K562 (cell line): ENCODE data around the gene PCED1B. TPM values are rescaled to one million over a fixed set of nuclear protein-coding genes. Genes with fewer than 3 reads are reported as not detected.

ENCODE experiments used
- CAMTA2 ChIP-seq: fragments of 250-450 bp; sonication (Bioruptor Pico); conservative IDR thresholded peaks from 2 replicates; pipeline ENCODE4 v1.5.1; 2022
- CEBPG ChIP-seq, 3 experiments: fragments of 200-800 bp in 1 of 3; sonication (Bioruptor generic) in 1 of 3; sonication (generic) in 1 of 3; formaldehyde crosslinking in 1 of 3; IDR thresholded peaks in 2 of 3; conservative IDR thresholded peaks in 1 of 3; 2 replicates each; pipeline versions ENCODE4 v1.6.1 to v1.8.0; 2016 to 2022; ENCODE audit warnings: missing compliant biosample characterization in 2 of 3, missing genetic modification characterization in 2 of 3, mild to moderate bottlenecking in 1 of 3, missing genetic modification reagents in 1 of 3
- FOS ChIP-seq: IDR thresholded peaks from 3 replicates; pipeline ENCODE4 v1.6.1; 2011; ENCODE audit not compliant: insufficient read length; ENCODE audit errors: extremely low read depth
- GATAD2A ChIP-seq: fragments of 450-650 bp; IDR thresholded peaks from 2 replicates; pipeline ENCODE4 v1.6.1; 2017
- HSF4 ChIP-seq: fragments of 250-450 bp; sonication (Bioruptor Pico); IDR thresholded peaks from 2 replicates; pipeline ENCODE4 v2.1.2; 2022; ENCODE audit warnings: mild to moderate bottlenecking, moderate library complexity, borderline replicate concordance
- MBD2 ChIP-seq: sonication (generic); IDR thresholded peaks from 2 replicates; pipeline ENCODE4 v1.6.1; 2016; ENCODE audit warnings: low read depth, borderline replicate concordance
- TCF3 ChIP-seq: sonication (generic); formaldehyde crosslinking; IDR thresholded peaks from 2 replicates; pipeline ENCODE4 v1.4.0; 2020; ENCODE audit warnings: mild to moderate bottlenecking, missing genetic modification reagents
- TCF7L2 ChIP-seq: fragments of 150-350 bp; IDR thresholded peaks from 2 replicates; pipeline ENCODE4 v1.6.1; 2016; ENCODE audit warnings: low read depth, mild to moderate bottlenecking, low read length, moderate library complexity
- TRIM28 ChIP-seq: fragments of 450-650 bp; IDR thresholded peaks from 2 replicates; pipeline ENCODE4 v1.6.1; 2017
- U2AF2 ChIP-seq: fragments of 200-400 bp; formaldehyde crosslinking; optimal IDR thresholded peaks from 2 replicates; pipeline ENCODE3; 2017; ENCODE audit warnings: low read depth, mild to moderate bottlenecking, low read length
- WHSC1 ChIP-seq: IDR thresholded peaks from one replicate; pipeline ENCODE4 v1.6.1; 2012; ENCODE audit warnings: low read length, control low read depth, inconsistent platforms
- XRCC5 ChIP-seq: fragments of 200-400 bp; formaldehyde crosslinking; IDR thresholded peaks from 2 replicates; pipeline ENCODE4 v1.6.1; 2017; ENCODE audit warnings: low read depth, mild to moderate bottlenecking, low read length
- ZNF175 ChIP-seq: fragments of 200-800 bp; sonication (Bioruptor generic); IDR thresholded peaks from 2 replicates; pipeline ENCODE4 v1.6.1; 2016; ENCODE audit warnings: low read depth, mild to moderate bottlenecking, missing genetic modification characterization, missing compliant biosample characterization
- ZNF347 ChIP-seq: fragments of 450-650 bp; formaldehyde crosslinking; IDR thresholded peaks from 2 replicates; pipeline ENCODE4 v1.4.0; 2020; ENCODE audit warnings: low read depth, mild to moderate bottlenecking, moderate library complexity
- polyA plus RNA-seq, 8 experiments: library from polyadenylated mRNA; depleted of rRNA in 4 of 8; stranded (reverse) in 5 of 8; unstranded in 3 of 8; fragments of >200 nt; fragmentation: Nextera tagmentation in 2 of 8; fragmentation: Illumina TruSeq in 1 of 8; extraction: Ambion mirVana in 2 of 8; extraction: Trizol in 1 of 8; gene quantifications; 2 replicates each; pipeline versions ENCODE4 v1.2.1 to v1.2.3, GENCODE V29; 2011 to 2014; ENCODE audit warnings: inconsistent platforms in 1 of 8, missing spikeins in 1 of 8
- total RNA-seq, 7 experiments: library from RNA; depleted of rRNA in 6 of 7; stranded (reverse); fragments of >200 nt in 6 of 7; fragmentation: Illumina TruSeq in 2 of 7; extraction: Trizol in 2 of 7; gene quantifications; 2 replicates each; pipeline versions ENCODE4 v1.2.1 to v1.2.3, GENCODE V29; 2011 to 2021; ENCODE audit warnings: low replicate concordance in 1 of 7
- TF ChIP-seq, protein P1 (sequence below), 2 experiments: IDR thresholded peaks in 1 of 2; conservative IDR thresholded peaks in 1 of 2; 2 replicates each; pipeline ENCODE4 v1.6.1; 2016; ENCODE audit warnings: low read depth in 2 of 2, mild to moderate bottlenecking in 1 of 2, missing compliant biosample characterization in 1 of 2, missing genetic modification characterization in 1 of 2, moderate library complexity in 1 of 2
- TF ChIP-seq, protein P2 (sequence below): fragments of 450-650 bp; IDR thresholded peaks from 2 replicates; pipeline ENCODE4 v1.6.1; 2017; ENCODE audit warnings: antibody characterized with exemption, mild to moderate bottlenecking
- TF ChIP-seq, protein P3 (sequence below): fragments of 250-450 bp; sonication (Bioruptor Pico); IDR thresholded peaks from 2 replicates; pipeline ENCODE4 v1.5.0; 2021
- TF ChIP-seq, protein P4 (sequence below): sonication (generic); formaldehyde crosslinking; IDR thresholded peaks from 2 replicates; pipeline ENCODE4 v1.8.1; 2023; ENCODE audit warnings: mild to moderate bottlenecking, missing genetic modification reagents

PCED1B gene
- total and polyA plus RNA-seq, 9 of the 15 experiments (the other 6 are each of a cell fraction or from before 2014, with no cell fraction given): 1.2 to 9.3 (median 2.5) TPM

DNA sequence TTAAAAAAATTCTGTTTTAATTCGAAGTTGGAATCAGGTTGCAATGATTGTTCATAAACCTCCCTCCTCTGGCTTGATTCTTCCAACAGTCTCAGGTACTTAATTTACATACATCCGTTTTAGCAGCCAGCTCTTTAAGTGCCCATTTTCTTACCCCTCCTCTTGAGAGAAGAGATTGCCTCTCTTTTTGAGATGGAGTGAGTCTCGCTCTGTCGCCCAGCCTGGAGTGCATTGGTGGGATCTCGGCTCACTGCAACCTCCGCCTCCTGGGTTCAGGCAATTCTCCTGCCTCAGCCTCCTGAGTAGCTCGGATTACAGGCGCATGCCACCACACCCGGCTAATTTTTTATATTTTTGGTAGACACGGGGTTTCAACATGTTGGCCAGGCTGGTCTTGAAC is 146.8 kb downstream of the PCED1B start (continued):
- TF ChIP-seq TCF3 (CRISPR knock-in tag): no peak
- TF ChIP-seq, protein P1, sequence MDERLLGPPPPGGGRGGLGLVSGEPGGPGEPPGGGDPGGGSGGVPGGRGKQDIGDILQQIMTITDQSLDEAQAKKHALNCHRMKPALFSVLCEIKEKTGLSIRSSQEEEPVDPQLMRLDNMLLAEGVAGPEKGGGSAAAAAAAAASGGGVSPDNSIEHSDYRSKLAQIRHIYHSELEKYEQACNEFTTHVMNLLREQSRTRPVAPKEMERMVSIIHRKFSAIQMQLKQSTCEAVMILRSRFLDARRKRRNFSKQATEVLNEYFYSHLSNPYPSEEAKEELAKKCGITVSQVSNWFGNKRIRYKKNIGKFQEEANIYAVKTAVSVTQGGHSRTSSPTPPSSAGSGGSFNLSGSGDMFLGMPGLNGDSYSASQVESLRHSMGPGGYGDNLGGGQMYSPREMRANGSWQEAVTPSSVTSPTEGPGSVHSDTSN (CRISPR knock-in tag; IDR thresholded peaks at IDR 0.05; ENCODE audit: low read depth): no peak
- TF ChIP-seq, protein P1 (tag; conservative IDR thresholded peaks at IDR 0.05; ENCODE audit: low read depth): no peak
- no peak for TF ChIP-seq ZNF347
- no peak for TF ChIP-seq WHSC1
- TF ChIP-seq TCF7L2: no peak
- no peak for TF ChIP-seq CEBPG (CRISPR knock-in tag; IDR thresholded peaks at IDR 0.05)
- no peak for TF ChIP-seq CEBPG (tag; conservative IDR thresholded peaks at IDR 0.05 in 1 of 2, IDR thresholded peaks at IDR 0.05 in 1 of 2)
- no peak for TF ChIP-seq U2AF2
- TF ChIP-seq TRIM28: no peak
- TF ChIP-seq, protein P2, sequence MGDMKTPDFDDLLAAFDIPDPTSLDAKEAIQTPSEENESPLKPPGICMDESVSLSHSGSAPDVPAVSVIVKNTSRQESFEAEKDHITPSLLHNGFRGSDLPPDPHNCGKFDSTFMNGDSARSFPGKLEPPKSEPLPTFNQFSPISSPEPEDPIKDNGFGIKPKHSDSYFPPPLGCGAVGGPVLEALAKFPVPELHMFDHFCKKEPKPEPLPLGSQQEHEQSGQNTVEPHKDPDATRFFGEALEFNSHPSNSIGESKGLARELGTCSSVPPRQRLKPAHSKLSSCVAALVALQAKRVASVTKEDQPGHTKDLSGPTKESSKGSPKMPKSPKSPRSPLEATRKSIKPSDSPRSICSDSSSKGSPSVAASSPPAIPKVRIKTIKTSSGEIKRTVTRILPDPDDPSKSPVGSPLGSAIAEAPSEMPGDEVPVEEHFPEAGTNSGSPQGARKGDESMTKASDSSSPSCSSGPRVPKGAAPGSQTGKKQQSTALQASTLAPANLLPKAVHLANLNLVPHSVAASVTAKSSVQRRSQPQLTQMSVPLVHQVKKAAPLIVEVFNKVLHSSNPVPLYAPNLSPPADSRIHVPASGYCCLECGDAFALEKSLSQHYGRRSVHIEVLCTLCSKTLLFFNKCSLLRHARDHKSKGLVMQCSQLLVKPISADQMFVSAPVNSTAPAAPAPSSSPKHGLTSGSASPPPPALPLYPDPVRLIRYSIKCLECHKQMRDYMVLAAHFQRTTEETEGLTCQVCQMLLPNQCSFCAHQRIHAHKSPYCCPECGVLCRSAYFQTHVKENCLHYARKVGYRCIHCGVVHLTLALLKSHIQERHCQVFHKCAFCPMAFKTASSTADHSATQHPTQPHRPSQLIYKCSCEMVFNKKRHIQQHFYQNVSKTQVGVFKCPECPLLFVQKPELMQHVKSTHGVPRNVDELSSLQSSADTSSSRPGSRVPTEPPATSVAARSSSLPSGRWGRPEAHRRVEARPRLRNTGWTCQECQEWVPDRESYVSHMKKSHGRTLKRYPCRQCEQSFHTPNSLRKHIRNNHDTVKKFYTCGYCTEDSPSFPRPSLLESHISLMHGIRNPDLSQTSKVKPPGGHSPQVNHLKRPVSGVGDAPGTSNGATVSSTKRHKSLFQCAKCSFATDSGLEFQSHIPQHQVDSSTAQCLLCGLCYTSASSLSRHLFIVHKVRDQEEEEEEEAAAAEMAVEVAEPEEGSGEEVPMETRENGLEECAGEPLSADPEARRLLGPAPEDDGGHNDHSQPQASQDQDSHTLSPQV: 0 out of 2 replicates have a peak, but pooled peaks have one; percentile 64
- TF ChIP-seq ZNF175: no peak
- TF ChIP-seq, protein P3, sequence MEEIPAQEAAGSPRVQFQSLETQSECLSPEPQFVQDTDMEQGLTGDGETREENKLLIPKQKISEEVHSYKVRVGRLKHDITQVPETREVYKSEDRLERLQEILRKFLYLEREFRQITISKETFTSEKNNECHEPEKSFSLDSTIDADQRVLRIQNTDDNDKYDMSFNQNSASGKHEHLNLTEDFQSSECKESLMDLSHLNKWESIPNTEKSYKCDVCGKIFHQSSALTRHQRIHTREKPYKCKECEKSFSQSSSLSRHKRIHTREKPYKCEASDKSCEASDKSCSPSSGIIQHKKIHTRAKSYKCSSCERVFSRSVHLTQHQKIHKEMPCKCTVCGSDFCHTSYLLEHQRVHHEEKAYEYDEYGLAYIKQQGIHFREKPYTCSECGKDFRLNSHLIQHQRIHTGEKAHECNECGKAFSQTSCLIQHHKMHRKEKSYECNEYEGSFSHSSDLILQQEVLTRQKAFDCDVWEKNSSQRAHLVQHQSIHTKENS (CRISPR knock-in tag): no peak
- TF ChIP-seq, protein P4, sequence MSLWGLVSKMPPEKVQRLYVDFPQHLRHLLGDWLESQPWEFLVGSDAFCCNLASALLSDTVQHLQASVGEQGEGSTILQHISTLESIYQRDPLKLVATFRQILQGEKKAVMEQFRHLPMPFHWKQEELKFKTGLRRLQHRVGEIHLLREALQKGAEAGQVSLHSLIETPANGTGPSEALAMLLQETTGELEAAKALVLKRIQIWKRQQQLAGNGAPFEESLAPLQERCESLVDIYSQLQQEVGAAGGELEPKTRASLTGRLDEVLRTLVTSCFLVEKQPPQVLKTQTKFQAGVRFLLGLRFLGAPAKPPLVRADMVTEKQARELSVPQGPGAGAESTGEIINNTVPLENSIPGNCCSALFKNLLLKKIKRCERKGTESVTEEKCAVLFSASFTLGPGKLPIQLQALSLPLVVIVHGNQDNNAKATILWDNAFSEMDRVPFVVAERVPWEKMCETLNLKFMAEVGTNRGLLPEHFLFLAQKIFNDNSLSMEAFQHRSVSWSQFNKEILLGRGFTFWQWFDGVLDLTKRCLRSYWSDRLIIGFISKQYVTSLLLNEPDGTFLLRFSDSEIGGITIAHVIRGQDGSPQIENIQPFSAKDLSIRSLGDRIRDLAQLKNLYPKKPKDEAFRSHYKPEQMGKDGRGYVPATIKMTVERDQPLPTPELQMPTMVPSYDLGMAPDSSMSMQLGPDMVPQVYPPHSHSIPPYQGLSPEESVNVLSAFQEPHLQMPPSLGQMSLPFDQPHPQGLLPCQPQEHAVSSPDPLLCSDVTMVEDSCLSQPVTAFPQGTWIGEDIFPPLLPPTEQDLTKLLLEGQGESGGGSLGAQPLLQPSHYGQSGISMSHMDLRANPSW: no peak
- no peak for TF ChIP-seq CAMTA2 (CRISPR knock-in tag)
- TF ChIP-seq MBD2: no peak
- TF ChIP-seq GATAD2A: no peak
- no peak for TF ChIP-seq HSF4
- no peak for TF ChIP-seq FOS
- TF ChIP-seq XRCC5: no peak
